NAMALWA (cell line): ENCODE measurements around the gene TBX20.
"Not testable (repeated sequence)": the region's sequence is repeated elsewhere in the genome, so short reads cannot be mapped to it uniquely, and the experiment has no call there.

Source experiments
- DNase-seq: peaks from one replicate; pipeline ENCODE4 v3.0.0-alpha.2; 2015; ENCODE audit warnings: low spot score

TBX20 gene

GRCh38 chr7:35255443-35256255 lies 1.7 kb upstream of the TBX20 start:
- no peak for DNase-seq

- DNase-seq = no peak
These were observed 869 bp upstream of the TBX20 start for GRCh38 chr7:35254496-35255442.

- no peak for DNase-seq
These were observed 515 bp downstream of the TBX20 start for GRCh38 chr7:35253460-35253709.

- no peak for DNase-seq
These were observed 1.1 kb downstream of the TBX20 start for GRCh38 chr7:35252612-35253459.

- no peak for DNase-seq
These were observed 2.1 kb downstream of the TBX20 start for GRCh38 chr7:35251606-35252310.

GRCh38 chr7:35250941-35251340 lies 3.0 kb downstream of the TBX20 start:
- DNase-seq = no peak

- DNase-seq = no peak
These were observed 3.4 kb downstream of the TBX20 start for GRCh38 chr7:35250452-35250851.

GRCh38 chr7:35249537-35249907 lies 4.4 kb downstream of the TBX20 start:
- DNase-seq = no peak

GRCh38 chr7:35248576-35249536 lies 5.0 kb downstream of the TBX20 start:
- no peak for DNase-seq

GRCh38 chr7:35246819-35247218 lies 7.1 kb downstream of the TBX20 start:
- no peak for DNase-seq

GRCh38 chr7:35241884-35242283 lies 12.0 kb downstream of the TBX20 start:
- DNase-seq = no peak

GRCh38 chr7:35241436-35241835 lies 12.5 kb downstream of the TBX20 start:
- no peak for DNase-seq

- DNase-seq = not testable (repeated sequence)
These were observed 12.9 kb downstream of the TBX20 start for GRCh38 chr7:35241008-35241407.

GRCh38 chr7:35238456-35238855 lies 15.4 kb downstream of the TBX20 start:
- DNase-seq = not testable (repeated sequence)

- no peak for DNase-seq
These were observed 20.9 kb downstream of the TBX20 start for GRCh38 chr7:35232994-35233393.

- DNase-seq = not testable (repeated sequence)
These were observed 22.7 kb downstream of the TBX20 start for GRCh38 chr7:35231221-35231620.

GRCh38 chr7:35229116-35229780 lies 24.7 kb downstream of the TBX20 start:
- DNase-seq = not testable (repeated sequence)

- DNase-seq = not testable (repeated sequence)
These were observed 25.3 kb downstream of the TBX20 start for GRCh38 chr7:35228496-35229051.

GRCh38 chr7:35227438-35227837 lies 26.5 kb downstream of the TBX20 start:
- DNase-seq = not testable (repeated sequence)

- not testable (repeated sequence) for DNase-seq
These were observed 31.5 kb downstream of the TBX20 start for GRCh38 chr7:35222445-35222844.
